Tibial artery (tissue), 4 donors: ENCODE results near the gene SLC2A11.
A peak's percentile ranks its signal among the peaks of the same experiment; 100 is the strongest.

ENCODE experiments used
- DNase-seq, 2 donors: peaks; one replicate each; pipeline ENCODE4 v3.0.0-alpha.2; 2019
- H3K27ac ChIP-seq, 2 donors: fragments of 200-600 bp; sonication (generic) in 1 of 2; 1 replicate in 1 of 2; 2 replicates in 1 of 2; pipeline ENCODE4 v1.5.1; 2018 to 2019; ENCODE audit warnings: mild to moderate bottlenecking in 1 of 2
- H3K27me3 ChIP-seq, 2 donors: fragments of 200-600 bp; sonication (generic) in 1 of 2; one replicate each; pipeline versions ENCODE4 v1.5.1 to v1.6.0; 2016 to 2019
- H3K36me3 ChIP-seq, 3 donors: fragments of 200-600 bp; sonication (generic) in 2 of 3; one replicate each; pipeline ENCODE4 v1.5.1; 2016 to 2019; ENCODE audit warnings: mild to moderate bottlenecking in 2 of 3
- H3K4me1 ChIP-seq, 4 donors: fragments of 200-600 bp; sonication (generic) in 2 of 4; 1 replicate in 3 of 4; 2 replicates in 1 of 4; pipeline ENCODE4 v1.5.1; 2016 to 2019
- H3K4me3 ChIP-seq, 2 donors: fragments of 200-600 bp; sonication (generic) in 1 of 2; 1 replicate in 1 of 2; 2 replicates in 1 of 2; pipeline ENCODE4 v1.5.1; 2018 to 2019; ENCODE audit warnings: mild to moderate bottlenecking in 2 of 2
- H3K9me3 ChIP-seq, 3 donors: fragments of 200-600 bp; sonication (generic) in 1 of 3; one replicate each; pipeline ENCODE4 v1.5.1; 2016 to 2019
- intact Hi-C: fragments of 100-400 bp; cut with DNase I; formaldehyde crosslinking; loops from one replicate; pipeline ENCODE4 v1.15.0; 2023; ENCODE audit warnings: low total_unique reads
- TF ChIP-seq, protein P1 (sequence below), 2 experiments: fragments of 200-600 bp in 1 of 2; fragments of 450-650 bp in 1 of 2; IDR thresholded peaks; one replicate each; pipeline ENCODE4 v1.5.1; 2017 to 2019; ENCODE audit warnings: antibody characterized with exemption in 2 of 2, mild to moderate bottlenecking in 1 of 2, moderate library complexity in 1 of 2

Gene SLC2A11

GRCh38 chr22:23878219-23878618, 20.5 kb downstream of the SLC2A11 start:
- Histone ChIP-seq H3K4me3 (no peak overlapping the region), H3K27me3 (no peaks in the 10 kb centered on the region), H3K9me3 (no peaks in the 10 kb centered on the region), H3K4me1 (no peaks in the 10 kb centered on the region), H3K27ac (no peak overlapping the region), H3K36me3 (peaks cover 13 to 67% (median 13%) of the 10 kb centered on the region in 3 donors)
- DNase-seq = no peak
- TF ChIP-seq, protein P1, sequence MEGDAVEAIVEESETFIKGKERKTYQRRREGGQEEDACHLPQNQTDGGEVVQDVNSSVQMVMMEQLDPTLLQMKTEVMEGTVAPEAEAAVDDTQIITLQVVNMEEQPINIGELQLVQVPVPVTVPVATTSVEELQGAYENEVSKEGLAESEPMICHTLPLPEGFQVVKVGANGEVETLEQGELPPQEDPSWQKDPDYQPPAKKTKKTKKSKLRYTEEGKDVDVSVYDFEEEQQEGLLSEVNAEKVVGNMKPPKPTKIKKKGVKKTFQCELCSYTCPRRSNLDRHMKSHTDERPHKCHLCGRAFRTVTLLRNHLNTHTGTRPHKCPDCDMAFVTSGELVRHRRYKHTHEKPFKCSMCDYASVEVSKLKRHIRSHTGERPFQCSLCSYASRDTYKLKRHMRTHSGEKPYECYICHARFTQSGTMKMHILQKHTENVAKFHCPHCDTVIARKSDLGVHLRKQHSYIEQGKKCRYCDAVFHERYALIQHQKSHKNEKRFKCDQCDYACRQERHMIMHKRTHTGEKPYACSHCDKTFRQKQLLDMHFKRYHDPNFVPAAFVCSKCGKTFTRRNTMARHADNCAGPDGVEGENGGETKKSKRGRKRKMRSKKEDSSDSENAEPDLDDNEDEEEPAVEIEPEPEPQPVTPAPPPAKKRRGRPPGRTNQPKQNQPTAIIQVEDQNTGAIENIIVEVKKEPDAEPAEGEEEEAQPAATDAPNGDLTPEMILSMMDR (IDR thresholded peaks at IDR 0.05) = no peak
- intact Hi-C loops = no loop called here

DNA sequence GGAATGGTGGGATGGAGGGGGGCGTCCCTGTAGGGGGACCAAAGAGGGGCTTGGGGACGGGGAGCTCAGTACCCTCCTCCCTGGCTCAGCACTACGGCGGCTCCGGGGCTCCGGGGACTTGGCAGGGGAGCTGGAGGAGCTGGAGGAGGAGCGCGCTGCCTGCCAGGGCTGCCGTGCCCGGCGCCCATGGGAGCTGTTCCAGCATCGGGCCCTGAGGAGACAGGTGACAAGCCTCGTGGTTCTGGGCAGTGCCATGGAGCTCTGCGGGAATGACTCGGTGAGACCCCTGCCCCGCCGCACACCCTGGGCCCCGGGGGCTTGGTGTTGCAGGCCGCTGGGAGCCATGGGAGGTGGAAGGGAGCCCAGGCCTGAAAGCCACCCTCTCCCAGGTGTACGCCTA, 24.7 kb downstream of the SLC2A11 start:
- no peaks in the 10 kb centered on the region for H3K9me3 ChIP-seq
- H3K36me3 ChIP-seq = peaks cover 8 to 50% (median 8%) of the 10 kb centered on the region in 3 donors
- H3K4me1 ChIP-seq = no peaks in the 10 kb centered on the region
- intact Hi-C loops = no loop called here
- no peak overlapping the region for H3K27ac ChIP-seq
- TF ChIP-seq, protein P1 (IDR thresholded peaks at IDR 0.05) = no peak
- H3K4me3 ChIP-seq = no peak overlapping the region
- no peak for DNase-seq
- no peaks in the 10 kb centered on the region for H3K27me3 ChIP-seq

GRCh38 chr22:23883658-23884057, 26.0 kb downstream of the SLC2A11 start:
- Histone ChIP-seq H3K9me3 (no peaks in the 10 kb centered on the region), H3K27ac (no peak overlapping the region), H3K27me3 (no peaks in the 10 kb centered on the region), H3K4me3 (no peak overlapping the region), H3K4me1 (peaks cover 0 to 12% (median 6%) of the 10 kb centered on the region in 4 donors), H3K36me3 (peaks cover 0 to 38% (median 8%) of the 10 kb centered on the region in 3 donors)
- TF ChIP-seq, protein P1 (IDR thresholded peaks at IDR 0.05) = no peak
- intact Hi-C loops = no loop called here
- DNase-seq = no peak

- Histone ChIP-seq H3K27ac (no peak overlapping the region), H3K9me3 (no peaks in the 10 kb centered on the region), H3K4me1 (peaks cover 0 to 14% (median 7%) of the 10 kb centered on the region in 4 donors), H3K27me3 (no peaks in the 10 kb centered on the region), H3K4me3 (no peak overlapping the region), H3K36me3 (peaks cover 0 to 35% (median 8%) of the 10 kb centered on the region in 3 donors)
- intact Hi-C loops = no loop called here
- TF ChIP-seq, protein P1 (IDR thresholded peaks at IDR 0.05) = no peak
- no peak for DNase-seq
Measured at GRCh38 chr22:23884140-23884539, 26.5 kb downstream of the SLC2A11 start.

GRCh38 chr22:23888615-23889401, 31.1 kb downstream of the SLC2A11 start:
- H3K27me3 ChIP-seq = no peaks in the 10 kb centered on the region
- peaks cover 0 to 10% (median 0%) of the 10 kb centered on the region in 3 donors for H3K36me3 ChIP-seq
- peak overlapping the region; percentile 72 to 80 for H3K27ac ChIP-seq
- TF ChIP-seq, protein P1 (IDR thresholded peaks at IDR 0.05) = no peak
- intact Hi-C loops = no loop called here
- H3K9me3 ChIP-seq = no peaks in the 10 kb centered on the region
- no peak overlapping the region for H3K4me3 ChIP-seq
- H3K4me1 ChIP-seq = peaks cover 0 to 24% (median 11%) of the 10 kb centered on the region in 4 donors
- no peak for DNase-seq
